ENCODE measurements around the gene AHNAK.

The AHNAK gene

DNA sequence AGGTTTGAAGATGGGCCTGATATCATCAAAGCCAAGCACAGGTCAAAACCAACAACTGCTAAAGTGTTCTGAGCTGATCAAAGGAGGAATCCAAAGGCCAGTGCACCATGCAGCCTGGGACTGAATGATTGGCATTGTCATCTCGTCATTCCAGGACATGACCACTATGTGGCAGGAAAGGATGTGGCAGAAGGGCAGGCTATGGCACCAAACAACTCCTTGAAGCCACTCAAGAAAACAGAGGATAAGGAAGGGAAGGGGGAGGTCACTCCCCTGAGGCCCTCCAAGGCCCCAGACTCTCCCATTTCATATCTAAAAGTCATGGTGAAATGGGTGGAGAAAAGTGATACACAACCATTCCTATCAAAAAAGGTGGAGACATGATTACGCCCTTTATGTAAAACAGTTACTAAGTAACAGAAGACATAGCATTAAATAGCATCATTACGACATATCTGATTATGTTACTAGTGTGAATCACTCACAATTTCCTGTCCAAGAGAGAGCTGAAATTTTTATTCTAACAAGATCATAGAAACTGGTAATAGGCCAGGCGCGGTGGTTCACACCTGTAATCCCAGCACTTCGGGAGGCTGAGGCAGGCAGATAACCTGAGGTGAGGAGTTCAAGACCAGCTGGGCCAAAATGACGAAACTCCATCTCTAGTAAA lies 49.3 kb downstream of the AHNAK start:
- H3K4me3 ChIP-seq (ENCODE audit: low read length) = no peak overlapping the region
- TF ChIP-seq ZNF274 (IDR thresholded peaks at IDR 0.05; ENCODE audit: low read depth, low read length) = no peak

DNA sequence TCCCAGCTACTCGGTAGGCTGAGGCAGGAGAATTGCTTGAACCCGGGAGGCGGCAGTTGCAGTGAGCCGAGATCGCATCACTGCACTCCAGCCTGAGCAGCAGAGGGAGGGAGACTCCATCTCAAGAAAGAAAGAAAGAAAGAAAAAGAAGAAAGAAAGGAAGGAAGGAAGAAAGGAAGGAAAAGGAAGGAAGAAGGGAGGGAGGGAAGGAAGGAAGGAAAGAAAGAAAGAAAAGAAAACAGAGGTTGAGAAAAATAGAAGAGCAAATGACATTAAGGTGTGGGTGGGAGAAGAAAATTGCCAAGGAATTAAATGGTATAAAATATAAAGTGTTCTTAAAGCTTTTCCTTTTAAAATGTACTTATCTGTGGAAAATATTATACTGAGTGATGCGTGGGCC lies 49.9 kb downstream of the AHNAK start:
- no peak for TF ChIP-seq ZNF274 (IDR thresholded peaks at IDR 0.05; ENCODE audit: low read depth, low read length)
- no peak overlapping the region for H3K4me3 ChIP-seq (ENCODE audit: low read length)

DNA sequence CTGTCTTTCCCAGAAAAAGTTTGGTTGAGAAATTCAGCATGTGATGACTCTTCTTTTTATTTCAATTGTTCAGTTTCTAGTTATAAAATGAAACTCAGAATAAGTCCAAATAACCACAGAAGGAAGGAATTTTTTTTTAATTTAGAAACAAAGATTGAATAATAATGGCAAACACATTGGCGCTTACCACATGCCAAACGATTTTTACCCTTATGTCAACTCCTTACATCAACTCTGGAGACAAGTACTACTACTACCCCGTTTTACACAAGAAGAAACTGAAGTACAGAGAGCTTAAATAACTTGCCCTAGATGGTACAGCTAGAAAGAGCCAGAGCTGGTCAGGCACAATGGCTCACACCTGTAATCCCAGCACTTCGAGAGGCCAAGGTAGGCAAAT lies 52.4 kb downstream of the AHNAK start:
- TF ChIP-seq ZNF274 (IDR thresholded peaks at IDR 0.05; ENCODE audit: low read depth, low read length) = no peak
- no peak overlapping the region for H3K4me3 ChIP-seq (ENCODE audit: low read length)

DNA sequence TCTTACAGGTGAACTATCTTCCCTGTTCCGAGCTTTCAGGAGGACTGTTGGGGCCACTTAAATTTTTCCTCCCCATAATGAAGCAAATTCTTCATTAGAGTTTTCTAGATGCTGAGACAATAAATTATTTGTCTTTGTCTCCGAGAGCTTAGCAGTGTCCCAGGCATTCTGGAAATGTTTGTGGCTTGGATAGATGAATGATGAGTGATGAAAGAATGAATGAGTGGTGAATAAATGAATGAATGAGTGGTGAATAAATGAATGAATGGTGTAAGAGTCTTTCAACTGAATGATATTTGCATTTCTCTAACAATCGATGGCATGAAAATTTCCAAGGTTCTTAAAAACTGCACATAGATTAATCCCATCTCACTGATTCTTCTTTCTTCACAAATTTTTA lies 52.8 kb downstream of the AHNAK start:
- TF ChIP-seq ZNF274 (IDR thresholded peaks at IDR 0.05; ENCODE audit: low read depth, low read length) = no peak

DNA sequence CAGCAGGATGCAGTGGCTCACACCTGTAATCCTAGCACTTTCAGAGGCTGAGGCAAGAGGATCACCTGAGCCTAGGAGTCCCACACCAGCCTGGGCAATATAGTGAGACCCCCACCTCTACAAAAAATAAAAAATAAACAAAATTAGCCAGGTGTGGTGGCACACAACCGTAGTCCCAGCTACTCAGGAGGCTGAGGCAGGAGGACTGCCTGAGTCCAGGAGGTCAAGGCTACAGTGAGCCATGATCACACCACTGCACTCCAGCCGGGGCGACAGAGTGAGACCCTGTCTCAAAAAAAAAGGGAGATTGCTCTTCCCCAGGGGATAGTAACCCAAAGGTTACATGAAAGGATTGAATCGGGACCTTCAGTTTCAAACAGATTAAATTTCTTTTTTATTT lies 54.0 kb downstream of the AHNAK start:
- no peak overlapping the region for H3K4me3 ChIP-seq (ENCODE audit: low read length)
- no peak for TF ChIP-seq ZNF274 (IDR thresholded peaks at IDR 0.05; ENCODE audit: low read depth, low read length)

More for the DNA sequence above, 52.8 kb downstream of the AHNAK start:
- no peak overlapping the region for H3K4me3 ChIP-seq (ENCODE audit: low read length)

DNA sequence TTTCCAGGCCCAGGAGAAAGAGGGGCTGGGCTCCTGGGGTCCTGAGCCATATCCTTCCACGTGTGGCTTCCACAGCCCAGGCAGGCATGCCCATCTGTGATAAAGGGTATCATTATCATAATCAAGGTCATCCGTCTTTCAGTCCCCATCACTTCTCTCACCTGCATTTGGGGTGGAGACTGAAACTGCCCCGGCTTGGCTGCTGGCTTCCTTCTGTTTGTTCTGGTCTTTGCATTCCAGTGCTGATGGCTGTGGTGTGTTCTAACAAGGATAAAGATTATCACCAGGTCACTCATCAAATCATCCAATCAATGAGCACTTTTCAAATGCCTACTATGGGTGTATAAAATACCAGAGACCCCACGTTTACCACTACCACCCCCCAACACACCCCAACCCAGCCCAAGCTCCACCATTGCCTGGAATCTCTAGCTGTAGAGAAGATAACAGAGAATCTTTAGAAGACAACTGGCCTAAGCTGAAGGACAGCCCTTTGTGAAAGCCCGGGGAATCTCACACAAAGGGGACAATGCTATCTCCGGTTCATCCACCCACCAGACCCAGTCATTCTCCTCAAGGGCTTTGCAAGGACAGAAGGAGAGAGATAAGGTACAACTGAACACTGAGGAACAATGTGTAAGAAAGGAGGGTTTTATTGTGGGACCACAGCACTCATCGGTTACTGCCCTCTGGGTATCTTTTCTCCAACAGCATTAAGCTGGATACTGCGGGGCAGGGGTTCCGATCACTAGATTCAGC lies 54.9 kb downstream of the AHNAK start:
- H3K4me3 ChIP-seq (ENCODE audit: low read length) = no peak overlapping the region
- TF ChIP-seq ZNF274 (IDR thresholded peaks at IDR 0.05; ENCODE audit: low read depth, low read length) = no peak

DNA sequence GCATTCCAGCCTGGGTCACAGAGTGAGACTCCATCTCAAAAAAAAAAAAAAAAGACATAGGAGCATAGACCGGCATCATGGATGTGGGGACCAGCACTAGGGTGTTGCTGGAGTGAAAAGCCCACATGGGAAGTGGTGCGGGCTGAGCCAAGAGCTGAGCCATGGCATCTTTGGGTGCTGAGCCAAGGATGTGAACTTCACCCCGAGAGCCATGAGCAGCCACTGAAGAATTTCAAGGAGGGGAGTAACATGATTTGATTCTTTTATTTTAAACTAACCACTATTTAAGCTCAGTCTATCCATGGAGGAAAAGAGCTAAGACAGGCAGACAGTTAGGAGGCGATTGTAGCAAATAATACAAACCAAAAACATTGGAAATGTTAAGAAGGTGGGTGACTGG lies 57.4 kb downstream of the AHNAK start:
- no peak overlapping the region for H3K4me3 ChIP-seq (ENCODE audit: low read length)
- no peak for TF ChIP-seq ZNF274 (IDR thresholded peaks at IDR 0.05; ENCODE audit: low read depth, low read length)

DNA sequence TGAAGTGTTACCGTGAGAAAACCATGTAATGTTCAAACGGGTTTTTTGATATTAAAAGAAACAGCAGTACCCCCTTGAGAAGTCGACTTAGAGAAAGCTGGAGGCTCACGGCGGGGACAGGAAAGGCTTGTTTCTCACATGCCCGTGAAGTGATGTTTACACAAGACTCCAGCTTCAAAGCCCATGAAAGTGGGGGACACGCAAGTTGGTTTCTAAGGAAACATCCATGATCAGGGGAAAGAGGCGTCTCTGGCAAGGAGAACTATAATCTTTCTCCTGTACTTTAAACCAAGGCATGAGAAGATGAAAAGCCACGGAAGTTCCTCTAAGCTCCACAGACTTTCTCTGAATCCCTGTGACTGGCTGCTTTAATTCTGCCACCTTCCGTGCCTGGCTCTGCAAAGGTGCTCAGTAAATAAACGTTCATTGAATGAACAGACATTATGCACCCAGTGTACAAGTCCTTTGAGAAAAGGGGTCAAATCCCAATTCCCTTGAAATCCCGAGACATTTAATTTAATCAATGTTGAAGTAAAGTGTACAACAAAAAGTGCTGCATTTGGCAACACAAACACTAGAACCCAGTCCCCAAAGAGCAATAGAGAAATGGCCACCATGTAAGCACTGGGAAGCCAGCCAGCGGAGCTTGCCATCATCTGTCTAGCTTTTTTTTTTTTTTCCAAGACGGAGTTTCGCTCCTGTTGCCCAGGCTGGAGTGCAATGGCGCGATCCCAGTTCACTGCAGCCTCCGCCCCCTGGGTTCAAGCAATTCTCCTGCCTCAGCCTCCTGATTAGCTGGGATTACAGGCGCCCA lies 58.7 kb downstream of the AHNAK start:
- TF ChIP-seq ZNF274 (IDR thresholded peaks at IDR 0.05; ENCODE audit: low read depth, low read length) = no peak
- no peak overlapping the region for H3K4me3 ChIP-seq (ENCODE audit: low read length)

DNA sequence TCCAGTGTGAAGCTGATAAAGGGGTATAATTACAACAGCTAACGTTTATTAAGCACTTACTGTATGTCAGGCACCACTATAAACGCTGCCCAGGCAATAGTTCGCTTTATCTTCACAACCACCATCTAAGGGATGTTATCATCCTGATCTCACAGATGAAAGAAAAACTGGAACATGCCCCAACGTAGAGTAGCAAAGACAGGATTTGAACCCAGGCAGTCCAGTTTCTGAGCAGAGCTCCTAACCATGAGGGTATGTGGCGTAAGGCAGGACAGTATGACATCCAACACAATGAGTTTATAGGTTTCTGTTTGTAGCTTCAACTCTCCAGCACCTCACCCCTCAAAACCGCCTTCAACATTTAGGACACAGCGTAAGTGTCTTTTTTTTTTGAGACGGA lies 59.5 kb downstream of the AHNAK start:
- TF ChIP-seq ZNF274 (IDR thresholded peaks at IDR 0.05; ENCODE audit: low read depth, low read length) = no peak
- H3K4me3 ChIP-seq (ENCODE audit: low read length) = no peak overlapping the region

DNA sequence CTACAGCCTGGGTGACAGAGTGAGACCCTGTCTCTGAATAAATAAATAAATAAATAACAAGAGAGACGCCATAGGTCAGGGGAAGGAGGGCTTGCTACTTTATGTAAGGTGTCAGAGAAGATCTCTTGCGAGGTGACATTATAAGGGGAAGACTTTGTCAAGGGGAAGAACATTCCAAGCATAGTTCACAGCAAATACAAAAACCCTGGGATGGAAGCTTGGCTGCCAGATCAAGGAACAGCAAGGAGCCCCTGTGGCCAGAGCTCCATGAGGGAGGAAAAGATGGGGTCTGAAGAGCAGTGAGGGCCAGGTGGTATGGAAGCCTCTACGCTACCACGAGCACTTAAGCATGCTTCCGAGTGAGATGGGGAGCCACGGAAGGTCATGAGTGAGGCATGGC lies 62.3 kb downstream of the AHNAK start:
- no peak for TF ChIP-seq ZNF274 (IDR thresholded peaks at IDR 0.05; ENCODE audit: low read depth, low read length)
- H3K4me3 ChIP-seq (ENCODE audit: low read length) = no peak overlapping the region

DNA sequence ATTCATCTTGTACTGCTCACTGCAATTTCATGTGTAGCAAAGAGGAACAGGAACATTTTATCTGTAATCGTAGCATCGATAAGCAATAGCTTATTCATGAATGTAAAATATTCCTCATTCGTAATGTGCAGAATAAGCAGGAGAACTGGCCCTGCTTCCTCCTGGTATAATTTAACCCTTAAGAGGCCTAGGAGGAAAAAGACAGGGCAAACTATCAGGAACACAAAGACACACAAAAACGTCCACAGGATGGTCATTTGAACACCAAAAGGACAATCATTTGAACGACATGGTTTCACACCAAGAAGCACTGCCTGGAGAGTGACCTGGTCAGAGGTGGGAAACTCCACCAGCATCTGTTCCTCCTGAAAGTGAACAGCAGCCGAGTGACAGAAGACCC lies 63.9 kb downstream of the AHNAK start:
- no peak overlapping the region for H3K4me3 ChIP-seq (ENCODE audit: low read length)
- TF ChIP-seq ZNF274 (IDR thresholded peaks at IDR 0.05; ENCODE audit: low read depth, low read length) = no peak

DNA sequence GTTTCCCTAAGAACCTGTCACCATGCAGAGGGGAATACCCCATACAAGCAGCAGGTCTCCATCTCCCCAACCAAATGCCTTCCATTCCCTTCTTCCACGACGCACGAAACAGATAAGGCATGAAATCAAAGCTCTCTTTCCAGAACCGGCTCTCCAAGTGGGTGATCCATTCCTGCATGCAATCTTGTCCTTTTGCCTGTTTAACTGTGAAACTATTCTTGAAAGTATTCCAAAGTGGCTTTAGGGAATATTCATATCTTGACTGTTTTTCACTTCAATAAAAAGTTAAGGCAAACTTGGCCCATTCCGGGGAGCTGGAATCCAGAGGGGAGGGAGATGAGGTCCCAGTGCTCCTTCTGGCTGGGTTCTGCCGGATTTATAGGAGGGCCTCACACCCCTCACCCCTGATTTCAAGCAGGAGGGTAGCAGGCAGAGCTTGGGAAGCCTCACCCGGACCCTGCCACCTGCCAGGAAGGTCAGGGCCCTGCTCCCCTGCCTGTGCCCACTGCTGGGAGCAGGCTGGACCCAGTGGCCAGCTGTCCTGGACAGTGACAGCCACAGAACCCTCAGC lies 66.9 kb downstream of the AHNAK start:
- H3K4me3 ChIP-seq (ENCODE audit: low read length) = no peak overlapping the region
- no peak for TF ChIP-seq ZNF274 (IDR thresholded peaks at IDR 0.05; ENCODE audit: low read depth, low read length)

DNA sequence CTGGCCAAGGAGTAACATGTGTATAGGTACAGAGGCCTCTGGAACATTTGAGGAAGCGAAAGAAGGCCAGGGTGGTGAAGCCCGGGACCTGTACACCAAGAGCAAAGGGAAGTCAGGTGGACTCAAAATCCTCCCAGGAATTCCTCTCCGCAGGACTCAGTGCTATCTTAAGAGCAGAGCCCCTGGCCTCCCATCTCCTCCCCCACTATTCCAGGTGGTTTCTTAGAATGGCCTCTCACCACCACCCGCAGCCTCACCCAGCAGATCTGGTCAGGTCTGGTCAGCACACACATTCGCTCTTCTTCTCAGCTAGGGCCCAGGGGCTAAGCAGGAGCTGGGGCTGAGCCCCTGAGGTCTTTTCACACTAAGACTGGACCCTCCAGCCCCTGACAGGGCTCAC lies 68.7 kb downstream of the AHNAK start:
- TF ChIP-seq ZNF274 (IDR thresholded peaks at IDR 0.05; ENCODE audit: low read depth, low read length) = no peak

DNA sequence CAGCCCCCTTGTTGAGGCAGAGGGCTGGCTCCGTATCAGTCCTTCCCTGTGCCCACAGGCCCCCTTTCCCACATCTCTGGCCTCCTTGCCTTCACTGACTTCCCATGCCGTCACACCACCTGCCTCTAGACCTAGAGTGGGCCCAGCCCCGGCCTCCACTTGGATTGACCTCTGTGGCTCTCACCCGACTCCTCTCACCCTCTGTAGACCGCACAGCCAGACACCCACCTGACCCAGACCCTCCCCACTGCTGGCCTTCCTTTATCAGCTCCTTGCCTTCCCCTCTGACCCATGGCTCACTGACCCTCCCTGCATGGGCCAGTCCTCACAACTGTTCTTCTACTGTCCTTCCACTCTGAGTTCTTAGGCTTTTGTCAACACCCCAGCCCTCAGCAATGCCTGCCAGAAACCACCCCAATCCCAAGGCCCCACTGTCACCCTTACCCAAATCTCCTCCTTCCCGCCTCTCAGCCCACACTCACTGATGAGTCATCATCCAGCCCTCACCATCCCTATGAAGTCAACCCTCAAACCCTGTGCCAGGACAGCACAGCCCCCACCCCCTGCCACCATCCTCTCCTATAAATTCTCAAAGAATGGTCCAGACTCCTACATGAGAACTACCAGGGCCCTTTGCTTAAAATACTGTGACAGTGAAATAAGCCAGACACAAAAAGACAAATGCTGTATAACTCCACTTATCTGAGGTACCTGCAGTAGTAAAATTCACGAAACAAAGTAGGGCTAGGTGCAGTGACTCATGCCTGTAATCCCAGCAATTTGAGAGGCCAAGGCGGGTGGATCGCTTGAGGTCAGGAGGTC lies 74.3 kb downstream of the AHNAK start:
- TF ChIP-seq ZNF274 (IDR thresholded peaks at IDR 0.05; ENCODE audit: low read depth, low read length) = no peak
- H3K4me3 ChIP-seq (ENCODE audit: low read length) = no peak overlapping the region

More for the DNA sequence above, 68.7 kb downstream of the AHNAK start:
- H3K4me3 ChIP-seq (ENCODE audit: low read length) = no peak overlapping the region
